Measurements from ENCODE around the gene SCAMP5.

Gene SCAMP5

DNA sequence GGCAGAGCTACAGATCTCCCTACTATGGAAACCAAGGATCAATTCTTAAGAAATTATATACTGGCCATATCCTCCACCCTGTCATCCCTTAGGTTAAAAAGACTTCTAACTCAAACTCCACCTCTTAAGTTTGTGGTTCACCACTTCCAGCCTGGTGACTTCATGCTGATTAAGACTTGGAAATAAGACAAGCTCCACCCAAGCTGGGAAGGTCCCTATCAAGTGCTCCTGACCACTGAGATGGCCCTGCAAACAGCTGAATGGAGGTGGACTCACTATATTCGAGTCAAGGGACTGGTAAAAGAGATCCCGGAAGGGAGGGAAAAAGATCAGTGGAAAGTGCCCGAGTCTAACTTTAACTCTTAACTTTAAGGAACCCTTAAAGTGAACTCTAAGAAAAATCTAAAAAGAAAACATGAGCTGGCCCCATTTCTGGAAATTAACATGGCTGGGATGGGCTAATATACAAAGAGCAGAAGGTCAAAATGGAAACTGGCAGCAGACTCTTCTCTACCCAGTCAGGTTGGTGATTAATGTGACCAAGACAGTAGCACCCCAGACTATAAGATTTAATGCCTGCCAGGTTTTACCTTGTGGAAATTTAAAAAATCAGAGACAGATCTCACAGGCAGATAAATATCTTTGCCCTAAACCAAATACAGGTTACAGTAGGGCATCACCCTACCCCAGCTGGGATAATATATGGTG is 71.9 kb downstream of the SCAMP5 start:
- in situ Hi-C loops (cut with MboI; ENCODE audit: low sequenced_read_pairs), result no loop called here

DNA sequence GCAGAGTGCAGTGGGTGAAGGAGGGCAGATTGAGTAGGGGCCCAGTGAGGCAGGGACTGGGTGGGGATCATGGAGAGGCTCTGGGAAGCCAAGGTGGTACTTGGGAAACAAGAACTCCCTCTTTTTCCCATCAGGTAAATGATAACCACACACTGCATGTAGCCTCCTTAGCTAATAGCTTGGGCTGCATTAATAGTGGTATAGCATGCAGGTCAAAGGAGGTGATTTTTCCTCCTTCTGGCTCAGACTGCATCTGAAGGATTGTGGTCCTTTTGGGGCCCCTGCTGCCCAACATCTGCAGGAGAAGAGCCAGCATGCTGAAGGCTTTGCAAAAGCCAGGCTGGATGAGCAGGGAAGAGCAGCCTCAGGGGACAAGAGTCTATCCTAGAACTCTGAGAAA is 73.4 kb downstream of the SCAMP5 start:
- in situ Hi-C loops (cut with MboI; ENCODE audit: low sequenced_read_pairs), result no loop called here

DNA sequence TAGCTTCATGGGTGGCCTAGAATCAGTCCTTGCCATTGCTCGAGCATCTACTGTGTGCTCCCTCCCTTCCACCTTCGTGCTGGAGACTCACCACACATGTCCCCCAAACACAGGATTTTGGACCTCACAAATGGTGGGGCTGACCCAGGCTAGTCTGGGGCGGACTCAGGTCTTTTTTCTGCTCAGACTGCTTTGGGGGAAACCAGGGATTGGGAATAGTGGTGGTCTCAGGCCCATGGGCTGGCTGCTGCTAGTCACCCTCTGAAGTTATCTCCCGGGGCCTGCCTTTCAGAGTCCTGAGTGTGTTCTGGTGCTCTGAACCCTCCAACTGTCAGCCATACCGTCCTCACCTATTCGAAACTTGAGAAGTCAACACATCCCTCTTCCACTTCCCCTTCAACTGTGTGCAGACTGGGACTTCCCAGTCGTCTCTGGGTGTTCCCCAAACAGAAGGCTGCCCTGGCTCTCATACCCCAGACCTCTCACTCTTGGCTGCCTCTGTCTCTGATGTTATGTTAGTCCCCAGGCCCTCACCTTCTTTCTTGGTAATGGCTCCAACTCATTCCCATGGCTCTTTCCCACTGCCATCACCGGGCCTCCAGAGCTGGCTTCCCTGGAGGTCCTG is 74.0 kb downstream of the SCAMP5 start:
- in situ Hi-C loops (cut with MboI; ENCODE audit: low sequenced_read_pairs), result no loop called here

DNA sequence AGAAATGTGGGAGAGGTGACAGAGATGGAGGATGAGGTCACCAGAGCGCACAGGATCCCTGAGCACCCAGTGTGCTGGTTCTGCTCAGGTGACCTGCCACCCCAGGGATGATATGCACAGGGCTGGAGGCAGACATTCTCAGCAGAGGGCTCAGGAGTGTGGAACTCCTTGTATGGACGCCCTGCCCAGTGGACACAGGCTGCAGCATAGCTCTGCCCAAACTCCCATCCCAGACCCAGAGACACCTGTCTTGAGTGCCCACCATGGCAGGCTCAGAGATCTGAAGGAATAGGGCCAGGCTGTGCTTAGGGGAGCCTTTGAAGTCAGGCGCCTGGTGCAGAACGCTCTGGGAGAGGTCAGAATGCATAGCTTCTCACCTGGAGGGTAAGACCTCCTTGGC is 75.3 kb downstream of the SCAMP5 start:
- in situ Hi-C loops (cut with MboI; ENCODE audit: low sequenced_read_pairs), result no loop called here

All from hTERT RPE-1 (cell line).